Measurements from ENCODE around the gene GPR132.

The GPR132 gene

GRCh38 chr14:105061428-105062047 is 3.7 kb downstream of the GPR132 start:
- DNase-seq (ENCODE audit: low read depth), result peak; percentile 51

- no peak for DNase-seq (ENCODE audit: low read depth)
Observed at GRCh38 chr14:105060751-105061427, 4.3 kb downstream of the GPR132 start.

DNA sequence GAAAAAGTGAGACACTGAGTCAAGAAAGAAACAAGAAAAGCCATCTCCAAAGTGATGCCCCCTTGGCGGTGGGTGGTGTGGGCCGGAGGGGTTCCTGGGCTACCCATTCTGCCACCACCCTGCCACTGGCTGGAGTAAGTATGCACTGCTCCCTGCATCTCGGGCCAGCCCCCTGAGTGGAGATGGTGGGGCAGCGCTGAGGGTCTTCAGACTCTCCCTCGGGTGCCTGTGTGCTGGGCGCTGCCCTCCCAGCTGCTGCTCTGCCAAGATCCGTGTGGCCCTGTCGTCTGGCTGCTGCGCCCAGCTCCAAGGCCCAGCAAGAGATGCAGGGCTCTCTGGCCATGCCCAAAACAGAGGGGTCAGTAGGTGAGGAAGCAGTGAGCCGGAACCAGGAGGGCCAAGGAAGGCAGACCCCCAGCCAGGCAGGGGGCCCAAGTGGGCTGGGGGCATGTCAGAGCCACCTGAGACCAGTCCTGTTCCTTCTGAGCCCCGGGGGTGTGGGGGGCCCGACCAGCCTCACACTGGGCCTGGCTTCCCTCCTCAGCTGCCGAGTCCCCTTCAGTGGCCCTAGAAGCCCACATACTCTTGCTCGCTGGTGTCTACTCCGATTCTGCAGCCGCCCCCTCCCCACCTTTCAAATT is 5.2 kb downstream of the GPR132 start:
- no peak for DNase-seq (ENCODE audit: low read depth)

GRCh38 chr14:105059035-105059924 is 6.0 kb downstream of the GPR132 start:
- peak; percentile 77 for DNase-seq (ENCODE audit: low read depth)

DNA sequence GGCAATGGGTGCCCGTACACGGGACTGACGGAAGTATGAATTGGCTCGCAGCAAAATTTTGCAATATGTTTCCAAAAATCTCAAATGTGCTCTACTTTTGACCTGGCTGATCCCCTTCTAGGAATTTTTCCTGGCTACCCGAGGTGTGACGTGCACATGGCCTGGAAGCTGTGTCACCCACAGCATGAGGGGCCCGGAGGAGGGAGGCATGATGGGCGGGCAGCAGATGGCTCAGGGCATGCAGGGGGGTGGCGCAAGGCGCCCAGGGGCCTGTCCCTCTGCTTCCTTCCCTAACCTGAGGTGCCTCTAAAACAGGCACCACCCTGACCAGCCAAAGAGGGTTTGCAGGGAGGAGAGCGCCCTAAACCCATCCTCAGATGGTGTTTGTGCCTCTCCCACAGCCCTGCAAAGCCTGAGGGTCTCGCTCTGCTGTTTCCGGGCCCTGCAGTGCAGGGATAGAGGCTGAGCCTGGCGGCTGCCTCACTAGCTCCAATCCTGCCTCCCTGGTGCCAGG is 6.7 kb downstream of the GPR132 start:
- no peak for DNase-seq (ENCODE audit: low read depth)

DNA sequence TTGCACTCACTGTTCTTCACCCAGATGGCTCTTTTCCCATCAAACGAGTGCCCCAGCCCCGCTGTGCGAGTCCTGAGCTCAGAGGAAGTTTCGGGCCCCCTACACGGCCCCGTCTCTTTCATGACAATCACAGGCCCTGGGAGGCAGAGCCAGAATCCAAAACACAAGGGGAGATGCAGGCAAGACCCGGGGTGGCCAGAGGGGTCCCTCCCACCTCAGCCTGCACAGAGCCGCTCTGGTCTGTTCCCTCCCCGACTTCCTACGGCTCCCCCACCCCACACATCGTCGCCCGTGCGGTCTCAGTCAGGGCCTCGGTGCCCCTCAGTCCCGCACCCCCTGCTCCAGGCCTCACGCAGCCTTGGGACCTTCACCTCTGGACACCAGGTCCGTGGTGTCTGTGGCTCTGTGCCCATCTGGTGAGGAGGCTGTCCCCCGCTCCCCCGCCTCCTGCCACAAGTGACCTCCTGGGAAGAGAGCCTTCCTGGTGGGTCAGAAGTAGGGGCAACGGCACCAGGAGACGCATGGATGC is 8.9 kb downstream of the GPR132 start:
- DNase-seq (ENCODE audit: low read depth), result no peak

DNA sequence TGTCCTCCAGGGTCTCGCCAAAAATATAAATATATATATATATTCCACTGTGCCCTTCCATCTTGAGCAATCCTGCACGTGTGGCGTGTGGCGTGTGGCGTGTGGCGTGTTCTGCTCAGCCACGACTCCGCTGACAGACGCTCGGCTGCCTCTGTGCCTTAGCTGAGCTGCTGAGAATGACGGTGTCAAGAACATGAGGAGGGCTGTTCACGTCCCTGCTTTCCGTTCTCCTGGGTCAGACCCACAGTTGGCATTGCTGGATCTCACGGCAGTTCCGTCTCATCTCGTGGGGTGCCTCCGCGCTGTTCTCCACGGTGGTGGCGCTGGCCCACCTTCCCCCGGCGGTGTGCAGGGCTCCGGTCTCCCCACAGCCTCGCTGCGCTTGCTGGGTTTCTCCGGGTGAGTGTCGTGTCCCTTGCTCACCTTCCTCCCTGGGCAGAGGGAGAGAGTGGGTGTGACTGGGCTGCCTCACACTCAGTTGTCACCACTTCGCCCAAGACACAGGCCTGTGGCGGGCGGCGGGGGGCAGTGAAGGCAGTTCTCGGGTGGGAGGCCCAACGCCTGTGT is 9.4 kb downstream of the GPR132 start:
- no peak for DNase-seq (ENCODE audit: low read depth)

DNA sequence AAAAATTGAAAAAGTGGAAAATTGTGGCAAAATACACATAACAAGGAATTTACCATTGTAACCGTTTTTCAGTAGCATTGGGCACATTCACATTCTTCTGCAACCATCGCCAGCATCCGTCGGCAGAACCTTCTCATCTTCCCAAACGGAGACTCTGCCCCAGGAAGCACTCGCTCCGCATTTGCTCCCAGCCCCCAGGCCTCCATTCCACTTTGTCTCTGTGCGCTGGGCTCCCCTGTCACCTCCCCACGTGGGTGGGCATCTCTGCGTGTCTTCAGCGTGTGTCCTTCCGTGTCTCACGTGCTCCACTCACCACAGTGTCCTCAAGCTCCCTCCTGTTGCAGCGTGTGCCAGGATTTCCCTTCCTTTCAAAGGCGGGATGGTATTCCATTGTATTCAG is 9.9 kb downstream of the GPR132 start:
- DNase-seq (ENCODE audit: low read depth), result no peak

DNA sequence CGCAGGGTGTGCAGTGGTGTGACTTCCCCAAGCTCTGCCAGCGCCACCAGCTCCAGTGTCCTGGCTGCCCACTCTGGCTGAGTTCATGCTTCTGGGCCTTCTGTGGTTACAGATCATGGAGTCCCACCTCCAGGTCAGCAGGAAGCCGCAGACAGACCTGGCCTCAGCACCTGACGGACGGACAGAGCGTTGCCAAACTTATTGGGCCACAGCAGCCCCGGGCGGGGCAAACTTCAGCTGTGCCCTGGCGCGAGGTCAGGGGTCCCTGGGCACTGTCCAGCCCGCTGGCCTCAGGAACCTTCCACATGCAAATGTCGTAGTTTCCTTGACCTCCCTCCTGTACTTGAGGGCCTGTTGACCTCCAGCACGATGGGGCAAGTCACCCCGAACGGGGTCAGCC is 11.2 kb downstream of the GPR132 start:
- DNase-seq (ENCODE audit: low read depth), result no peak

- no peak for DNase-seq (ENCODE audit: low read depth)
Observed at GRCh38 chr14:105053421-105053820, 11.8 kb downstream of the GPR132 start.

DNA sequence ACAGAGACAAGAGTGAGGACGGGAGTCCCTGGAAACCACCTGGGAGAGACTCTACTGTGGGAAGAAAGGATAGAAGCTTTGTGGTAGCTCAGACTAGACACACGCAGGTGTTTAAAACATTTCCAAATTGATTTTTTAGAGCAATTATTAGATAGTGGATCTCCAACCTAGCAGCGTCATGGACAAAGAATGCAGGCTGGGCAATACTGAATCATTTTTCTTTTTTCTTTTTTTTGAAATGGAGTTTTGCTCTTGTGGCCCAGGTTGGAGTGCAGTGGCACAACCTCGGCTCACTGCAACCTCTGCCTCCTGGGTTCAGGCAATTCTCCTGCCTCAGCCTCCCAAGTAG is 13.1 kb downstream of the GPR132 start:
- no peak for DNase-seq (ENCODE audit: low read depth)

GRCh38 chr14:105051182-105052109 is 13.8 kb downstream of the GPR132 start:
- no peak for DNase-seq (ENCODE audit: low read depth)

DNA sequence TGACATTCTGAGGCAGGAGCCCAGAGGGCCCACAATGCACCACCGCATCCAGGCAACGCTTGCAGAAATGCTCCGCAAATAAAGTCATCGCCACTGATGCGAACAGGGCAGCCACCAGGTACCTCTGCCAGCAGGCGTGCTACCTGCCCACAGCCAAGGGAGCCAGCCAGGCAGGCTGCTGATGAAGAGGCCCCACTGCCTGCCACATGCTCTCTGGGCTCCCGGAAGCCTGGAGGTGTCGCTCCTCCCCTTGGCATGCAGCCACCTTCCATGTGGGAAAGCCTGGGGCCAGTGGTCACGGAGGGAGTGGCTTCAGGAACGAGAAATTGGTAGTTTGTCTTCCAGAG is 14.7 kb downstream of the GPR132 start:
- DNase-seq (ENCODE audit: low read depth), result no peak

GRCh38 chr14:105049753-105050550 is 15.3 kb downstream of the GPR132 start:
- no peak for DNase-seq (ENCODE audit: low read depth)

- no peak for DNase-seq (ENCODE audit: low read depth)
Observed at GRCh38 chr14:105047283-105048016, 17.8 kb downstream of the GPR132 start.

DNA sequence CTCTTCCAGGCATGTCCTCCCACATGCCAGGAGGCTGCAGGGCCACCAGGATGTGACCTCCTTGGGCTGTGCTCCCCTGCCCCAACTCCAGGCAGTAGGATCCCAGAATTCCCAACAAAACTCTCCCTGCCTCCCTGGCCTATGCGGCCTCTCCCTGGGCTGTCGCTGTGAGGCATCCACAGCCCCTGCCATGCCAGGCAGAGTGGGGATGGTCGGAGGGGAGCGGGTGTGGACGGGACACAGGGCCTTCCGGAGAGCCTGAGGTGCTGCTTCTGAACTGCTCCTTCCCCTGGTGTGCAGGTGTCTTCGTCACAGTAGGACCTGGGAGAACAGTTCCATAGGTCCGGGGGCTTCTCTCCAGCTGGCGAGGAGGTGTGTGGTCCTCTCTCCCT is 18.3 kb downstream of the GPR132 start:
- no peak for DNase-seq (ENCODE audit: low read depth)

DNA sequence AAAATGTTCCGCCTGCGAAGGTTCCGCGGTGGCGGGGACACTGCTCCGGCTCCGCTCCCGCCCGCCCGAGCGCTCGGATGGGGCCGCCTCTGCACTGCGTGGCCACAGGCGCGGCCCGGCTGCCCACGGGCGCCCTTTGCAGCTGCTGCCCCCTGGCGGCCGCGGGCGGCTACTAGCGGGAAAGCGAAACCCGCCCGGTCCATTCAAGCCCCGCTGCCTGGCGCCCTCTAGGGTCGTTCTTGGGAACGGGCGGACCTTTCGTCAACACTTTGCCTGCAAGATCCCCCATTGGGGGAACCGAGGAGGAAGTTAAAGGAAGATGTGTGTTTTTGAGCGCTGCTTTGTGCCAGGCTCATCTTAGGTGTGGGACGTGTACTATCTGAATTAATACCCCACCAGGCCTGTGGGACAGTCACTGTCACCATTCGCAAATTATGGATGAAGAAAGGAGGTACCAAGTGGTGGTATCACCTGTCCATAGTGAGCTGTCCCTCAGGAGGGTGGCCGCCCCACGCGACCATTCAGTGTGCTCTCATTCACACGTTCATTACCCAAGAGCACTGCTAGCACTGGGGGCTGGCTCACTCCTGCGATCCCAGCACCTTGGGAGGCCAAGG is 19.4 kb downstream of the GPR132 start:
- peak; percentile 77 for DNase-seq (ENCODE audit: low read depth)

- DNase-seq (ENCODE audit: low read depth), result no peak
Observed at GRCh38 chr14:105043641-105044040, 21.6 kb downstream of the GPR132 start.

DNA sequence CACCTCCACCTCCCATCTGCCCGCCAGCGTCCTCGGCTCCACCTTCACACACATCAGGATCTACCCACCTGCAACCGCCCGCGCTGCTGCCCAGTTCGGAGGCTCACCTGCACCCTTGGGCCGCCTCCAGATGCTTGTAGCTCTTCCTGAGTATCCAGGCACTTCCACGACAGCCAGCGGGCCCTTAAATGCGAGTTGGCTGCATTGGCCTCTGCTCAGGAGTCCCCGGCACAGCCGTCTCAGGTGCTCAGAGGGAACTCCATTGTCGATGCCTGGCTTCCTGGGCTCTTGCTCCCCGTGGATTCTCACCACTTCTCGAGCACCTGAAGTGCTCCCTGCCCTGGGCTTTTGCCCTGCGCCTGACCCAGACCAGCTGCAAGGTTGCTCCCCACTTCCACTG is 22.4 kb downstream of the GPR132 start:
- no peak for DNase-seq (ENCODE audit: low read depth)
